Activated CD8-positive, alpha-beta memory T cell treated with anti-CD3 and anti-CD28 coated beads, Interleukin-2, amount 50 U/mL, for 24 hours (primary cell): ENCODE data around the gene GRIN2C.

Source experiments
- DNase-seq: peaks from one replicate; pipeline ENCODE4 v3.0.0-alpha.2; 2020; ENCODE audit errors: extremely low read depth

GRIN2C gene

DNA sequence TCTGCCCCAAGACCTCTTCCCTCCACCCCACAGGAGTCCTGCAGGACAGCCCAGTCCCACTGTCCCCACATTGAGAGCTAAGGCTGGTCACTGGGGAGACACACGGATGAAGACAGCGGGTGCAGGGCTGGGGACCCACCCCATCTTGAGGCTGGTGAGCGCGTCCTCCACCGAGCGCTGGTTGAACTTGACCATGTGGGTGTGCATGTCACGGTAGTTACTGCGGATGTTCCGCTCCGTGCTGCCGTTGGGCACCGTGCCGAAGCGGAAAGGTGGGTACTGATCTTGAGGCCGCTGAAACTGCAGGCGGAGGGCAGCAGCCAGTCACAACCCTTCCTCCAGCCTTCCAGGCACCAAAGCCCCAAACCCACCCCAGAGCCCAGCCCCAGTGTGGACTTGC lies 13.1 kb downstream of the GRIN2C start:
- DNase-seq, result no peak

DNA sequence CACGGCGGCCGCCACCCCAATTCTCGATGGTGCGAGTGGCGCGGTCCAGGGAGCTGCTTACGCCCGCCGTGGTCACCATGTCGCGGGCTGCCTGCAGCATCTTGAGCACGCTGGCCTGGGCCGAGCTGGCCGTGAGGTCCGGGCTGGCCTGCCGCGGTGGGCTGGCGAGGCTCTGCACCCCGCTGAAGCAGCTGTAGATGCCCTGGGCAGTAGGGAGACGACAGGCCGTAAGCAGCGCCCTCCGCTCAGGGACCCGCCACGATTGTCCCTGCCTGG lies 16.4 kb downstream of the GRIN2C start:
- no peak for DNase-seq

DNA sequence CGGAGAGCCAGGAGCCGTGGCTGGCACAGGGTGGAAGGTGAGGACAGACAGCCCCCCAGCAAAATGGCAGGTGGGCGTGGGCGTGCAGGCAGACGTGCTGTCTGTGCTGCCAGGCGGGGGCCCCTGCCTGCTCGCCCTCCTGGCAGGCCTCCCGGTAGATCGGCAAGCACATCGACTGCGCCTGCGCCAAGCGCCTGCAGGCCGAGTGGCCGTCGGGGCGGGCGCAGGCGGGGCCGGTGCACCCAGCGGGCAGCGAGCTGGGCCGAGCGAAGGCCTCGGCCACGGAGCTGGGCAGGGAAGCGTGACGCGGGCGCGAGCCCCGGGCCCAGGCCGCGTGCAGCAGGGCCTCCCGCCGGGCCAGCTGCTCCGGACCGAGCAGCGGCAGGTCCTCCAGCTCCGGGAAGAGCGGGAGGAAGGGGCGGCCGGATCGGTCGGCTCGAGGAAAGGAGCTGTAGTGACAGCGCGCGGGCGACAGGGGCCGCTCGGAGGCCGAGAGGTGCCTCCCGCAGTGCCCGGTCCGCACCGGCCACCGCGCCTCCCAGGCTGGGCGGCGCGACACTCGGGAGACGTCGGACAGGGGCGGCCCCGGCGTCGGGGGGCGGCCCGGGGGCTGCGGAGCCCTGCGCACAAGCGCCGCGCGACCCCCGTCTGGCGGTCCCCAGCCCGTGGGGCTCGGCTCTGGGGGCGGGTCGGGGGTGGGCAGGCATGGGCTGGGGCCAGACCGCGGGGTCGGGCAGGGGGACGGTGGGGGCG lies 16.9 kb downstream of the GRIN2C start:
- no peak for DNase-seq

DNA sequence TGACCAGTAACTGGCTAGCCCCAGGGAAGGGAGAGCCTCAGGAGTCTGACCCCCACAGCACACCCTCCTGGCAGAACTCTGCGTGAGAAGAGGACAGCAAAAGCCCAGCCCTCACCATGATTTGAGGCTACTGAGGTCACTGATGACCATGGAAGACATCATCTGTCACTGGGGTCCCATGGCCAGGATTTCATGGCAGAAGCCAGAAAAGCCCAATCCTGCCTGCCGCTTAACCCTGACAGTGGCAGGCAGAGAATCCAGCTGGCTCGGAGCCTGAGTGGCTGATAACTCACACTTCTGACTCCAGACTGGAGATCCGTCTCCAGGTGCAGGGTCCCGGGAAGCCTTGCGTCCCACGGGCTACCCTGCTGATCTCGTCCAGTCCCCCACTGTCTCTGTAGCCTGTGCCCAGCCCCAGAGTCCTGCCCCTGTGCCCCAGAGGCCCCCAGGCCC lies 17.5 kb downstream of the GRIN2C start:
- no peak for DNase-seq

DNA sequence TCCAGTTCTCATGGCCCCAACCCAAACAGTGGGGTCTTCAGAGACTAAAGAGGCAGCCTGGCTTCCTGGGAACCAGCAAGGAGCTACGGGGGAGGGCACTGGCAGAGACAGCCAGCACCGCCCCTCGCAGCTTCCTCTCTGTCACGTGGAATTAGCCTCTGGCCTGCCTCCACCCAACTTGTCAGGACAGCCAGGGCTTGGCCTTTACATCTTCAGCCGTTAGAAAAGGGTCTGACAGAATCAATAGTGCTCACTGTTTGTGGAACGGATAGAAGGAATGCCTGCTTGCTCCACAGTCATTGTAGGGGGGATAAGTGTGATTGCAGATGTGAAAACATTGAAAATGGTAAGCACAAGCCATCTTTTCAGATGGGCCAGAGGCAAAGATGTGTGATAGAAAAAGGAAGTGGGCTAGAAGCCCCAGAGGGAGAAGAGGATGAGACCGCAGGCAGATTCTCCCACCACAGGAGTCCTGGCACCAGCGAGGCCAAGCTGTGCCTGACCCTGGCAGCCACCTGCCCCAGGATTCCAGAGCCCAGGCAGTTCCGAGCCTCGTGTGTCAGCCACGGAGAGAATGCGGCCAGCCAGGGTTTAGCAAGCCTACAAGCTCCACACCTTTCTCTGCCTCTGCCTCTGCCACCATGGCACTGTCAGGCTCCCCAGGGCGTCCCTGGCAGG lies 18.6 kb downstream of the GRIN2C start:
- no peak for DNase-seq

DNA sequence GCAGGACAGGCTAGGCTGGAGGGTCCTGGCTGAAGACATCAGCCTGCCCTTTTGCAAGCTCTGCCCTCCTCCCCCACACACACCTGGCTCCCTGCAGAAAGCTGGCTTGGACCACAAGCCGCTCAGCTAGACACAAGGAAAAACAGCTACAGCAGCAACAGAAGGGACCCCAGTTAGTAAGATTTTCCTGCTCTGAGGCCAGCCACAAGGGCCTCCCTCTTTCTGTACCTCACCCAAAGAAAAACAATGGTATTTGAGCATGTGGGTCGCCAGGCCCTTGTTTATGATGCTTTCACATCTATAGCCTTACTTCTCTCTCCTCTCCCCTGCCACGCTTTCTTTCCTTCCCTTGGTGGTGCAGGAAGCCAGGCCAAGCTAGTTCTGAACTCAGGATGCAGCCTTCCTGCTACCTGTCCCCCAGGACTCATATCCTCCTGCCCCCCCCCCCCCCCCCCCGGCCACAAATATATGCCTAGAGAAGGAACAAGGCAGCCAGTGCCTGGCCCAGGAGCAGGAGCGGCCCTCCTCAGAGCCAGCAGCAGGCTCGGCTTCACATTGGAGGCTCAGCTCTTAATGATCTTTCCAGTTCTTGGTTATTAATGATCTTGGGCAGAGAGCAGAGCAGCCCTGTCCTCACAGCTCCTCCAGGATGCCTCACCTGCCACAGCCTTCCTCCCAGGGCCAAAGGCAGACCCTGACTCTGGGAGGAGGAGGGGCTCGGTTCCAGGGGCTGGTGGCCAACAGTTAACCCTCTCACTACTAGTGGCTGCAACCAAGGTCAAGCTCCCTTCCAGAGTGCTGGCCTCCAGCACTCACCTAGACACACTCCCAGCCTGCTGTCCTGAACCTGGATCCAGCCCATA lies 19.5 kb downstream of the GRIN2C start:
- DNase-seq, result no peak

DNA sequence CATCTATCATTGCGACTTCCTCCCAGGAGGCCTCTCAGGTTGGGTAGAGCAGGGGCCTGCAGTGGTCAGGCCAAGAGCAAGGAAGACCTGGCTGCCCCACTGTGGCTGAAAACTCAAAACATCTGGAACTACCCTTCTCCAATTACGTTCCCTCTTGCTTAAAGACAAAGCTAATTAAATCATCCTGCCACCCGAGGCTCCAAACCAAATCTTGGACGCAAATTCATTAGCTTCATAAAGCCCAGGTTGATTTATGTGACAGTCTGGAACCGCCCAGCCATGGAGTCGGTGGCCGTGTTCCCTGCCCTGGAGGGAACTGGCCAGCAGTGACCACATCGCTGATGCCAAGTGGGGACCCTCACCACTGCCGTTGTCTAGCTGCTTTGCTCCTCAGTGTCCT lies 21.4 kb downstream of the GRIN2C start:
- no peak for DNase-seq

DNA sequence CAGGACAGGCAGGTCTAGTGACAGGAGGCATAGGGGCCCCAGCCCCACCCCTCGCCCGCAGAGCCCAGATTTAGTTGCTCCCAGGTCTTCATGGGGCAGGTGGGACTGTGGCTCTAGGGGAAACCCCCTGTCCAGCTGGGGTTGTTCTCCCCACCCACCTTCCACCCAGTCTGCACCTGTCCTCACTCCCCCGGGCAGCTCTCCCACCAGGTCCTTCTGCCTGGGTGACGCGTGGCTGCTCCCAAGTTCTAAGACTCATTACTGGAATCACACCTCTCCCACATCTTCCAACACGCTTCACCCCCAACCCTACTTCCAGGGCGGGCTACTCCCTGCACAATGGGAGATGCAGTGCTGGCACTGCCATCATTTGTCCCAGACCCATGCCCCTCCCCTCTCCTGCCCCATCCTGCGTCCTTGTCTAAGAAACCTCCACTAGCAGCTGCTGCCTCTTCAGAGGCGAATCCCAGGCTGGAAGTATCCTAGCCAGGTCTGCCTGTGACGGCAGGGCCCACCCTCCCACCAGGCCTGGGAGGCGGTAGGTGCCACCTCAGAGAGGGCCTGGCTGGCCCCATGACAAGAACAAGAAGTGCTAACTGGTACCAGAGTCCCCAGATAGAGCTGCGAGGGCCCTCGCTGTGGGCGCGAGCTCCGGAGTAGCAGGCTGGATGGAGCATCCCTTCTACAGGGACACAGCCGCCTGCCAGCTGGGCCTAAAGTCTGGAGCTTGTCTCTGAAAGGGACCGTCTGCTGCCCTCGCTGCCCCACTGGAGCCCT lies 22.8 kb downstream of the GRIN2C start:
- DNase-seq, result no peak

DNA sequence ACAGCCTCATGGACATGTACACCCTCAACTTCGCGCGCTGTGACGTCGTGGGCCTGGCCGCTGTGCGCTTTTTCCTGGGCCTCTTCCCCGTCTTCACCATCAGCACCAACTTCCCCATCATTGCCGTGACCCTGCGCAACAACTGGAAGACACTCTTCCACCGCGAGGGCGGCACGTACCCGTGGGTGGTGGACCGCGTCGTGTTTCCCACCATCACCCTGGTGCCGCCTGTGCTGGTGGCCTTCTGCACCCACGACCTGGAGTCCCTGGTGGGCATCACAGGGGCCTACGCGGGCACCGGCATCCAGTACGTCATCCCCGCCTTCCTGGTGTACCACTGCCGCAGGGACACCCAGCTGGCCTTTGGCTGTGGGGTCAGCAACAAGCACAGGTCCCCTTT lies 23.5 kb downstream of the GRIN2C start:
- DNase-seq, result no peak

DNA sequence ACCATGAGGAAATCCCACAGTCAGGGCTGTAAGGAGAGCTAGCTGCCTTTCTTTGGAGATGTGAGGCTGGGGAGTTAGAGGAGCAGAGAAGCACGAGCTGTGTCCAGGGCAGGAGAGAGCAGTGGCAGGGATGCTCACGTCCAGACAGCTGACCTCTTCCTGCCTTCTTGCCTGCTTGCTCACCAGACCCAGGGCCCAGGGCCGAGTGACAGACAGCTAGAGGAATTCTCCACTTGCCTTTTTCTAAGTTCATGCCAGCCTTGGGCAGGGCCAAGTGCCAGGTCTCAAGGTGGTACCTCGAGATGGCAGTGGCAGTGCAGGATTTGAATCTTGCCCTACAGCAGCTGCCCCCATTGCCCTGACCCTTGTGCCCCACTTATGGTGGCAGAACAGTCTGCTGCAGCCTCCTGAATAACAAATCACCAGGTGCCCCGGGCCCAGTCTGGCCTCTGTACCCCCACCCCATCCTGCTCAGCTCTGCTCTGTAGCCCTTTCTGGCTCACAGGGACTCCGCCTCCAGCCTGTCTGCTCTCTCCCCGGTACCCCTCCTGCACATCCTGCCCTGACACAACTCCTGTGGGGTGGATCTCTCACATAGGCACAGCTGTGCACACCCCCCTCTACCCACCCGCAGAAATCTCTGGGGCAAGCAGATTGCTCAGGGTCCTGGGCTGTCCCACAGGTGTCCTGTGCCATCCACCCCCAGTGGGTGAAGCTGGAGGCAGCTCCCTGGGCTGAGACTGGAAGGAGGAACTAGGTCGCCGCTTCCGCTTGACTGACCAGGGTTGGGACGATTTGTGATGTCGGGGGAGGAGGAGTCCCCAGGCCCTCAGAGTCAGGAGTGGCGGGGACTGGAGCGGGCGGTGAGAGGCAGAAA lies 25.9 kb downstream of the GRIN2C start:
- DNase-seq, result no peak

DNA sequence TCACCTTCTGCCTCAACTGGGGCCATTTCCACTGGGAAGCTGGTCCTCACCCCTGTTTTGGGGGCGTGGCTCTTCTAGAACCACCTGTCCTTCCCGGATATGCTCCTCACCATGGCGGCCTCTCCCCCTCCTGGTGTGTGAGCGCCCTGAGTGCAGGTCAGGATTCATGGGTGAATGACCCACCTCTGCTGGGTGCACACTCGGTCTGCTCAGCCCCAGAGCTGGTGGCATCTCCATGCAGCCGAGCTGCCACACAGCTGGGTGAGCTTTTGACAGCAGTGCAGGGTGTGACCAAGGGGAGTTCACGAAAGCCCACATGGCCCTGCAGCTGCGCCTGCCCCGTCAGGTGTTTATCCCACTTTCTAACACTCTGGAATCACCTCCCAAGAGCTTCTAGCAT lies 27.3 kb downstream of the GRIN2C start:
- no peak for DNase-seq

DNA sequence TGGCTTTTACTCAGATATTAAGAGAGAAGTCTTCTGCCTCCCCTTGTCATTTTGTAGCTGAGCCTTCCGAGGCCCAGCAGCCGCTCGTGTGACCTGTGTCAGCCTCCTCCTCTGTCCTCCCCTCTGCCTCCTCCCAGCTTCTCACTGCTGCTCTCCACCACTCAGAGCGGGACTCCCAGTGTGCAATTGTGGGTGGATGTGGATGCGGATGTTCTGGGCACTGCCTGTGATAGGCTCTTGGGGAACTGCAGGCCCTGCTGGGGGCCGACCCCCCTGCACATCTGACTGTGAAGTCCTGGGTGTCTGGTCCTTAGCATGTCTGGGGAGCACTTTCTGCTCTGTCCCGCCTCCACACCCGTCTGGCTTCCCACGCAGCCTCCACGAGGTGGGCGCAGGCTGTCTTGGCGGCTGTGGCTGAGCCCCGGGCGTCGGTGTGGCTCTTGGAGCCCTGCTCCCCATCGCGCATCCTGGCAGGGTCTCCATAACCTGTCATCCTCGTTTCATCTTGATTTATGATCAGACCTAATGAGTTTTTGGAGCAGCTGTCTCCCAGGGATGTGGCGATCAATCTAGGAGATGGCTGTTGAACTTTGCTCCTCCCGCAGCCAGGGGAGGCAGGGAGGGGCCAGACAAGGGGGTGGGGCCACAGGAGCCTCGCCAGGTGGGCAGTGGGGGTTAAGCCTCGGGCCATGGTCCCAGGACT lies 28.1 kb downstream of the GRIN2C start:
- no peak for DNase-seq

DNA sequence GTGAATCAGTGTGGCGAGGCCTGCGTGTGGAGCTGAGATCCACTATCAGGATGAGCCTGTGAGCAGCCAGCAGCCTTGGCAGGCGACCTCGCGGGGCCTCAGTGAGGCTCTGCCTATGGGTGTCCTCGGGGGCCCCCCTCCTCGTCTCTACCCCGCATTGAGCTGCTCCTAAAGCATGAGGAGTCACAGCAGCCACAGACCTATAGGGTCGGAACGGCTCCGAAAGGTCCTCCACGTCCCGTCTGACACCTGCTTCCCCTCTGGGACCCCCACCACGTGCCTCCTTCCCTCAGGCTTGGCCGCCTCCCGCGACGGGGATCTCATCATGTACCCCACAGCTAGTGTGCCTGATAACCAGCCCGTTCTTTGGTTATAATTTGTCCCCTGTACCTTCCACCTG lies 28.8 kb downstream of the GRIN2C start:
- DNase-seq, result no peak

DNA sequence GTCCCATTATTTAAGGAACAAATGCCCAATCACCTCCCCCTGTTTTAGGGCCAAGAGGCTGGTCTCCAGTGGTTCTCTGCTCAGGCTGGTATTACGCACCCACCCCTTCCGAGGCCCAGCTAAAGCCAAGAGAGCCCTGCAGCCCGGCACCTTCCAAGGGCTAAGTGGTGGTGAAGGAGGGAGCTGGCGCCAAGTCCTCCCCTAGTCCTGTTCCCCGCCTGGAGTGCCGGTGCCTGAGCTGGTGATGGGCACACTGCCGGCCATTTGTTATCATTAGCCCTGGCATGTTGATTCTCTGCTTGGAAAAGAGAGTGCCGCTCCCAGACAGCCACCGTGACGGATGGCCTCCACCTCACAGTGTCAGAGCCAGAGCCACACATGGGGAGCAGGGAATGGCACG lies 31.9 kb downstream of the GRIN2C start:
- DNase-seq, result no peak

DNA sequence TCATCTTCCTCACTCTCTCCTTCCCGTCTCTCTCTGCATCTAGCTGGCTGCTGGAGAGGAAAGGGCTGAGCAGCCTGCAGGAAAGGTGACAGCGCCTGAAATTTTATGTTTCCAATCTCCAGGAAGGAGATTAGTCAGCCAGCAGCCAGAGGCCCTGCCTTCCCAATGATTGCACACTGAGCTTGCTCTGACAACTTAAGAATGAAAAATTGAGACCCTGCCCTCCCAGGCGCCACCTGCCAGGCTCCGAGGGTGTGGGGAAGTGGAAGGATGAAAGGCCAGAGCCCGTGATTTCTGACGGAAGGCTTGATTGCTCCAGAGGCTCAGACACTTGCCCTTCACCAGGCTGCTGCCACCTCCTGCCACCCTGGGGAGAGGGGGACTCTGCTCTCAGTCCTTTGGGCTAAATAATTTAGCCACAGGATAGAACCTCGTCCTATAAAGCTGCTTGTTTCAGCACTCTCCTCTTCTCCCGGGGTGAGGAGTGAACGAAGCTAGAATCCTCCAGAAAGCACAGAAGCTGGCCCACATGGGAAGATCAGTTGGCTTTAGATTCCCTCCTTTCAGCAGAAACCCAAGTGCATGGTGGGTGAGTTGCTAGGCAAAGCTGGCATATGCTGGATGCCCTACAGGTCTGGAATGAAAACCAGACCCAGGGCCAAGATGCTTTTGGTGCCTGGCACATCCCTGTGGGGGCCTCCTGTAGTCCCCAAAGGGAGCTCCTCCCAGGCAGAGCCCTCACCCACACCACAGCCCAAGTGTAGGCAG lies 33.5 kb downstream of the GRIN2C start:
- DNase-seq, result no peak

DNA sequence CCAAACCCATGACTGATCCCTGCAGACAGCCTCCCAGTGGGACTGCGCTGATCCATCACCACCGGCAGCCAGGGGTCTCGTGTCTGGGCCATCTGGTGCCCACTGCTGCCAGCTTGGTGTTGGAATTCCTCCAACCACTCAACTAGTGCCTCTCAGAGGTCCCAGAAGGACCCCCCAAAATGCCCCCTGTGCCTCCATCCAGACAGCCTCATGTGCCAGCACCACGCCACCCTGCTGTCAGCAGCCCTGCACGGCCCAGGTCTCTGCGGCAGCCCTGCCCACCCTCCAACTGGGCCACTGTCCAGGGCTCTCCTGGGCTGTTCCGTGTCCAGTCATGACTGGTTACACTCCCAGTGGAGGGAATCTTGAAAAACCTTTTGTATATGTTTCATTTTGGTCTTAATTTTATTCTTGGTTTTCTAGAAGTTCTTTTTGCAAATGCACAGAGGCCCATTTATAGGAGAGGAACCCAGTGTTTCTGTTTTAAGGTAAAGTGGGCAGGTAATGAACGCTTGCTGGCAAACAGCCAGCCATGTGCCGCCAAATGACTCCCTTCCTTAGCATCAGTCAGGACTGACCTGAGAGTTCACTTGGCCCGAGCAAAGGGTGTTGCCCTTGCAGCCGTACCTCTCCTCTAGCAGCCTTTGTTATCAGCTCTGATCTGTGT lies 34.6 kb downstream of the GRIN2C start:
- DNase-seq, result no peak

DNA sequence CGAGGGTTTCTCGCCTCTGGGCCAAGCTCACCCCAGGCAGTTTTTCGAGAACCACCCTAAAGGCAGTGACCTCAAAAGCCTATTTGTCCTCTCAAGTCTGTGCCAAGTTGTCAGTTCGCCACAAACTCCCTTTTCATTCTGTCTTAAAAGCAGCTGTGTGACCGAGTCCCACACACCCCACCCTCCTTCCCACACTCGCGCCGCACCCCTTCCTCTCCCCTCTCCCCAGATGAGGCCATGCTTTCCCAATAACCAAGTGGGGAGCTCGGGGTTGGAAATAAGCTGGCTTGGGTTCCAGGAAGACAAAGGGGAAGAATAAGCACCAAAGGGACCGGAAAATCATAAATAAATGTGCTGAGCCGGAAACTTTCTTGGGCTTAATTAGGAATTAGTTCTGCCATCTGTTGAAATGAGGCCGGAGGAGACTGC lies 36.7 kb downstream of the GRIN2C start:
- DNase-seq, result no peak

DNA sequence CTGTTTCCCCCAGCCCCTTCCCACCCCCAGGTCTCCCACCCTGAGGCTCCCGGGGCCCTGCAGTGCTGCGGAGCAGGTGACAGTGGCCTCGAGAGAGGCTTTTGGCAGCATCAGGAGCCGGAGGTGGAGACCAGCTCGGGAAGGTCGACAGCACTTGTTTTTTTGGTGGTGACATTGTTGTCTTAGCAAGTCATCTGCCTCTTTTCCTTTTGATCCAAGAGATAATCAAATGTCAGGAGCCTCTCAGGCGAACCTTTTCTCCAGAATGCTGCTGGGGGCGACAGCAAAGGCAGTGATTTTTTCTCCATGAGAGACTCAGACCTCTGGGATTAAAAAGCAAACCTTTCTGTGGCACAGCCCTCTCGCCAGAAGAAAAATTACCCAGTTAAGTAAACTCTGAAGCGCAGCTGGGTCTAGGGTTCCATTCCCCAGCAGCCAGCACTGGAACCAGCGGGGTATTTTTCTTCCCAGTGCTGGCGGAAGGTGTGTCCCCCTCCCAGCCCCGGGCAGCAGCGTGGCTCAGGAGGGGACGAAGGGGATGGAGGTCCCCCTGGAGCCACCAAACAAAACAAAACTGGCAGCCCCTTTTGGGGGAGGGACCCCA lies 37.2 kb downstream of the GRIN2C start:
- no peak for DNase-seq
